ENCODE measurements around the gene DCAF11. TPM values are rescaled to one million over a fixed set of nuclear protein-coding genes. Genes with fewer than 3 reads are reported as not detected.

Gene DCAF11
- total and polyA plus RNA-seq, 2 of the 13 experiments (the other 11 are each of a cell fraction or from before 2014, with no cell fraction given), result 150 to 257 TPM

GRCh38 chr14:24135584-24135833, 20.9 kb downstream of the DCAF11 start (continued):
- TF ChIP-seq ZKSCAN5 (CRISPR knock-in tag; IDR thresholded peaks at IDR 0.05) (peak; percentile 44; the same call in 1 of the 2 replicates), ZFP36L2 (CRISPR knock-in tag; IDR thresholded peaks at IDR 0.05) (0 out of 2 replicates have a peak, but pooled peaks have one; percentile 84), ZNF513 (CRISPR knock-in tag; conservative IDR thresholded peaks at IDR 0.05) (0 out of 2 replicates have a peak, but pooled peaks have one; percentile 23), NFE2L1 (CRISPR knock-in tag; IDR thresholded peaks at IDR 0.05; ENCODE audit: borderline replicate concordance) (peak; percentile 84; the same call in 1 of the 2 replicates), SIX4 (CRISPR knock-in tag; IDR thresholded peaks at IDR 0.05) (no peak), ZNF746 (CRISPR knock-in tag; IDR thresholded peaks at IDR 0.05) (no peak), HMGA1 (CRISPR knock-in tag; conservative IDR thresholded peaks at IDR 0.05) (0 out of 2 replicates have a peak, but pooled peaks have one; percentile 81), RBAK (CRISPR knock-in tag; IDR thresholded peaks at IDR 0.05) (no peak), THAP9 (CRISPR knock-in tag; IDR thresholded peaks at IDR 0.05; ENCODE audit: borderline replicate concordance) (peak; percentile 89), ZGPAT (CRISPR knock-in tag; IDR thresholded peaks at IDR 0.05) (no peak), LBX2 (CRISPR knock-in tag; IDR thresholded peaks at IDR 0.05; ENCODE audit: borderline replicate concordance) (no peak), ZNF143 (CRISPR knock-in tag; IDR thresholded peaks at IDR 0.05) (no peak; the same call in 1 of the 2 replicates), ZBTB42 (CRISPR knock-in tag; IDR thresholded peaks at IDR 0.05) (no peak), ZC3H4 (CRISPR knock-in tag; IDR thresholded peaks at IDR 0.05; ENCODE audit: borderline replicate concordance) (peak; percentile 80; the same call in 1 of the 2 replicates), ZBTB46 (CRISPR knock-in tag; IDR thresholded peaks at IDR 0.05; ENCODE audit: borderline replicate concordance) (no peak), MAF1 (CRISPR knock-in tag; IDR thresholded peaks at IDR 0.05; ENCODE audit: borderline replicate concordance) (no peak), HCFC1 (IDR thresholded peaks at IDR 0.05; ENCODE audit: low read depth, low read length) (no peak), ZNF124 (CRISPR knock-in tag; IDR thresholded peaks at IDR 0.05) (no peak), ZBTB7B (CRISPR knock-in tag; IDR thresholded peaks at IDR 0.05) (no peak), ZNF7 (CRISPR knock-in tag; IDR thresholded peaks at IDR 0.05) (no peak), ZNF704 (CRISPR knock-in tag; IDR thresholded peaks at IDR 0.05; ENCODE audit: borderline replicate concordance) (no peak; the same call in 1 of the 2 replicates), CHCHD3 (CRISPR knock-in tag; IDR thresholded peaks at IDR 0.05) (no peak), ZNF253 (CRISPR knock-in tag; IDR thresholded peaks at IDR 0.05; ENCODE audit: borderline replicate concordance) (no peak; the same call in 1 of the 2 replicates)
